Measurements from ENCODE around the gene RNF167. TPM values are rescaled to one million over a fixed set of nuclear protein-coding genes. Genes with fewer than 3 reads are reported as not detected.
A peak's percentile ranks its signal among the peaks of the same experiment; 100 is the strongest.

The RNF167 gene
- total and polyA plus RNA-seq, 2 of the 4 experiments (the other 2 are of a cell fraction): 13.1 to 79.5 TPM

- no peak for TF ChIP-seq NFE2L2 (IDR thresholded peaks at IDR 0.05; ENCODE audit: low read depth, low read length)
These were observed 2.9 kb downstream of the RNF167 start (continued) for GRCh38 chr17:4942760-4943508.

- Histone ChIP-seq H3K18ac (ENCODE audit: low read depth, low read length) (no peak overlapping the region), H3K36me3 (ENCODE audit: control insufficient read depth, insufficient read depth, low read length) (peaks cover 41% of the 10 kb centered on the region), H2BK15ac (ENCODE audit: low read depth, low read length) (no peak overlapping the region), H3K56ac (ENCODE audit: extremely low read depth, insufficient read depth, low read length) (no peak overlapping the region), H3K27ac (ENCODE audit: insufficient read depth, low read length) (no peak overlapping the region), H3K4ac (ENCODE audit: low read depth, low read length) (no peak overlapping the region), H2AK9ac (replicated peaks; ENCODE audit: low read depth, low read length, poor library complexity) (no peak overlapping the region), H4K20me1 (ENCODE audit: insufficient read depth, low read length) (peaks cover 68% of the 10 kb centered on the region), H2BK120ac (ENCODE audit: low read depth, low read length) (no peak overlapping the region), H4K91ac (ENCODE audit: insufficient read depth, low read depth, low read length) (no peak overlapping the region), H2AK5ac (ENCODE audit: low read depth, low read length) (no peak overlapping the region), H4K8ac (ENCODE audit: low read depth in 2 of 2, low read length in 2 of 2) (no peak overlapping the region; a peak in 1 of 4 replicates), H2BK20ac (ENCODE audit: low read depth, low read length) (no peak overlapping the region), H3K4me2 (ENCODE audit: low read depth, low read length) (no peak overlapping the region), H3K9me1 (ENCODE audit: insufficient read depth, low read length) (peaks cover 7% of the 10 kb centered on the region; the same call in 1 of the 2 replicates), H2BK5ac (ENCODE audit: low read depth, low read length, poor library complexity, severe bottlenecking) (peak overlapping the region; percentile 22), H3K4me1 (ENCODE audit: control insufficient read depth, insufficient read depth, low read length) (peaks cover 12% of the 10 kb centered on the region), H3K4me3 (ENCODE audit: insufficient read depth, low read depth, low read length) (no peak overlapping the region), H4K5ac (ENCODE audit: low read depth, low read length) (no peak overlapping the region), H3K9ac (ENCODE audit: low read depth, low read length) (no peak overlapping the region), H3K14ac (replicated peaks; ENCODE audit: low read depth, low read length) (no peak overlapping the region), H3K27me3 (ENCODE audit: control insufficient read depth, insufficient read depth, low read length) (no peaks in the 10 kb centered on the region), H2AFZ (replicated peaks; ENCODE audit: low read length, poor library complexity) (no peak overlapping the region), H3K79me1 (ENCODE audit: low read depth in 1 of 2, low read length in 2 of 2) (peaks cover 14 to 49% of the 10 kb centered on the region in 2 experiments; a peak in 3 of 4 replicates), H3K23ac (ENCODE audit: low read depth, low read length) (0 out of 2 replicates have a peak overlapping the region, but pooled peaks have one; percentile 41), H3K9me3 (ENCODE audit: control insufficient read depth, insufficient read depth, low read length) (no peaks in the 10 kb centered on the region)
- dilution Hi-C loops (cut with HindIII; ENCODE audit: low sequenced_read_pairs, unreplicated experiment) (no loop called here), in situ Hi-C loops (cut with MboI; ENCODE audit: low sequenced_read_pairs) (no loop called here), intact Hi-C loops (cut with micrococcal nuclease) (no loop called here)
- DNase-seq: no peak
- TF ChIP-seq POLR2A (IDR thresholded peaks at IDR 0.05; ENCODE audit: low read depth, low read length): peak; percentile 14; the same call in 1 of the 2 replicates
- TF ChIP-seq CEBPB (IDR thresholded peaks at IDR 0.05; ENCODE audit: low read depth, low read length): no peak
- ChIA-PET POLR2A (ENCODE audit: unreplicated experiment) (interaction anchor here (2.2 kb wide), 1 partner anchor 23 kb away, joined by 6 read pairs; the partner anchor contains the start of gene SPAG7), CTCF (no interaction called here)
- no peak for ATAC-seq (ENCODE audit: low read depth)
- BruUV-seq (replicated peaks): no TSS peak
- no CpG with 5 or more reads among the region's 3 CpGs for WGBS, 2 experiments (ENCODE audit: extremely low coverage in 2 of 2, insufficient read length in 1 of 2)
These were observed 4.1 kb downstream of the RNF167 start for GRCh38 chr17:4944163-4944553.
